IPS-NIHi11 (cell line): ENCODE data around the gene MMP12.

ENCODE experiments used
- DNase-seq: peaks from one replicate; pipeline ENCODE4 v3.0.0; 2012; ENCODE audit warnings: mixed read lengths, low spot score

The MMP12 gene

DNA sequence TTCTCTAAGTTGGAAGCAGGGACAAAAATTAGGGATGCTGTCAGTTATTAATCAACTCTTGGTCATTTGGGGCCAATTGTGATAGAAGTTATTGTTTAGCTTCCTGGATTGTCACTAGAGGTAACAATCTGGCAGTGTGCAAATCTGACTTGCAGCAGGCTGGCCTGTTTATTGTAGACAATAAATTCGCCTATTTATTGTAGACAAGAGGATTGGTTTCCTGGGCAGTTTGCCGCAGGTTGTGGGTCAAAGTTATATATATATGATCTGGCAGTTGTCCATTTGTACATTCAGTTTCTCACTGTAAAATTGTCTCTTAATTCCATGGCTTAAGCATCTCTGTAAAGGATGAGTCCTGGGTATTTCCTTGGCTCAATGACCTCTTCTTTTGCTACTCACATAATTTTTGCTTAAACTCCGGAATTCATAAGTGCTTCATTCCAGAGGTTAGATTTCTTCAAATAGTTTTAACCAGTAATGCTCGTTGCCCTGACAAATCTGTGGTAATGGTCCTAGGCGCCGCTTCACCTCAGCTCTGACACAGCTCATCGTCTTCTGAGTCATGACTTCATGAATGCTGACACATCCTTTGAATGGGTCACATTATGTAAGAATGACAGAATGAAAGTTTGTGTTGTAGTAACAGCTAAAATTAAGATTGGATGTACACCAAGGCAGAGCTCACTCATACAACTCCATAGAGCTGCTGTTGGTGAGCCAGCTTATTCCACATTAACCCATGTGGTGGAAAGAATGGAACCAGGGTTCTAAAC, 23.6 kb downstream of the MMP12 start:
- no peak for DNase-seq

DNA sequence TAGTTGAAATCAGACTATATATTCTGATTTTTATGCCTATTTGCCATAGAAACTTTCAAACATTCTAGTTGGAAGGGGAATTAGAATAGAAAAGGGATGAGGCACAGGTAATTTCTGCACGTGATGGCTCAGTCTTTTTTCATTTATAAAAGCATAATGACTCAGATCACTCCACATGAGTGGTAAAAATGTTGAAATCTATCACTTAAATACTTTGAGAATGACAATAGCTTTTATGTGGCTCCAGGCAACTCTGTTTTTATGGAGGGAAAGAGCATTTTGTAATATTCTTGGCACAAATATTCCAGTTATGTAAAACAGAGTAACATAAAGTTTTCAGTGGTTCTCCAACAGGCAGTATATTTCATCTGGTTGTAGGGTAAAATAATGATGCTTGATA, 25.5 kb downstream of the MMP12 start:
- no peak for DNase-seq

- no peak for DNase-seq
These were observed 28.5 kb downstream of the MMP12 start for GRCh38 chr11:102846292-102846691.

GRCh38 chr11:102843489-102843888, 31.3 kb downstream of the MMP12 start, which contains the start of gene MMP3:
MMP3 (minus strand) TSS chr11:102843609; CDS start chr11:102843546, 63 bp downstream.
- DNase-seq, result no peak

DNA sequence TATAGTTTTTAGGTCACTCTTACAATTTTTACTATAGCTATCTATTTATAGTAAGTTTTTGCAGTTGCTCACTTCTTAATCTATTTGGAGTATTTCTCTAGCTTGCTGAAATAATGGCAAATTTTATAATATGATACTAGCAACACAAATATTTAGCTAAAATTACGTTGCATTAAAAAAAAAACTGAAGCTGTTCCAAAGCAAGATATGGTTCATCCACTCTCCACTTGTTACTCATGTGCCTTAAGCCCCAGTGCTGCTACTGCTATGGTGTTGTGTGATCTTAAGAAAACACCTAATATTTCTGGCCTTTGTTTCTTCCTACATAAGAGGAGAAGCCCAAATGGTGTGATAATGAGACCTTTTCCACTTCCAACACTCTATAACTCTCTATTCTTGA, 31.9 kb downstream of the MMP12 start:
- DNase-seq, result no peak

- DNase-seq, result no peak
These were observed 34.8 kb downstream of the MMP12 start for GRCh38 chr11:102840018-102840417.

GRCh38 chr11:102837646-102838045, 37.1 kb downstream of the MMP12 start:
- no peak for DNase-seq

- no peak for DNase-seq
These were observed 37.6 kb downstream of the MMP12 start for GRCh38 chr11:102837156-102837555.

DNA sequence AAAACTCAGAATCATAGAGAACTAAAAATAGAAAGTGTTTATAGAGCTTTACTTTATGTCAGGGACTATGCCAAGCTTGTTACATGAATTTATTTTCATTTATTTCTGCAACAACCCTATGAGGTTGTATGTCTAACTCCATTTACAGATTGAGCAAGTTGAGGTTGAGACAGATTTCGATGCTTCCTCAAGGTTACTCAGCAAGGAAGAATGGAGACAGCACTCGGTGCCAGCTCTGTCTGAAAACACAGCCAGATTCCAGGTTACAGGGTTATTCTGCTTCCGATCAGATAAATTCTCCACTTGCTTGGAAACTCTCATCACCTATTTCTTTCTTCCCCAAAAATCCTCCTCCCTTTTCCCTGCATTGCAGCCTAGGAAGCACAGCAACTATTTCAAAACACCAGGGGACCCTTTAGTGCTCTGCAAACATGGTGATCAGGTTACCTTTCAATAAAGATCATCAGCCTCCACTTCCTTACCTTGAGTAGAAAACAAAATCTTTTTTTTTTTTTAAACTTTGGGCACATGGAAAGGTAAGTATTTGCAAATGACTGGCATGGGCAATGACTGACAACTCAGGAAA, 38.4 kb downstream of the MMP12 start:
- DNase-seq, result peak; percentile 20

DNA sequence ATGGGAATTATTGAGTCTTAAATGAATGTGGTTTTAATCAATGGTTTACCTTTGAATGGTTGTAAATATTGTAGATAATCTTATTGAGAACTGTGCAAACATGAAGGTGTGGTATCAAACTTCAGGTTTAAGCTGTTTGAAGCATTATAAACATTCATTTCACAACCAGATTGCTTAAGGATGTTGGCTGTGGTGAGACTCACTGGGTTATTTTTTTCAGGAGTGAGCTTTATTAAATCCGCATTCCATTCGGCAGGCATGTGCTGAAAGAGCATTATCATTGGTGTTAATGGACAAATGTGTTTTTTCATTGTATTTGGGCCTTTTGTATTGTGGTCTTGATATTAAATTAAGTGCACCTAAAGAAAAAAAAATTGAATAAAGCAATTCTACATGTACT, 41.1 kb downstream of the MMP12 start:
- DNase-seq, result no peak

GRCh38 chr11:102832612-102833011, 42.2 kb downstream of the MMP12 start:
- DNase-seq, result no peak

DNA sequence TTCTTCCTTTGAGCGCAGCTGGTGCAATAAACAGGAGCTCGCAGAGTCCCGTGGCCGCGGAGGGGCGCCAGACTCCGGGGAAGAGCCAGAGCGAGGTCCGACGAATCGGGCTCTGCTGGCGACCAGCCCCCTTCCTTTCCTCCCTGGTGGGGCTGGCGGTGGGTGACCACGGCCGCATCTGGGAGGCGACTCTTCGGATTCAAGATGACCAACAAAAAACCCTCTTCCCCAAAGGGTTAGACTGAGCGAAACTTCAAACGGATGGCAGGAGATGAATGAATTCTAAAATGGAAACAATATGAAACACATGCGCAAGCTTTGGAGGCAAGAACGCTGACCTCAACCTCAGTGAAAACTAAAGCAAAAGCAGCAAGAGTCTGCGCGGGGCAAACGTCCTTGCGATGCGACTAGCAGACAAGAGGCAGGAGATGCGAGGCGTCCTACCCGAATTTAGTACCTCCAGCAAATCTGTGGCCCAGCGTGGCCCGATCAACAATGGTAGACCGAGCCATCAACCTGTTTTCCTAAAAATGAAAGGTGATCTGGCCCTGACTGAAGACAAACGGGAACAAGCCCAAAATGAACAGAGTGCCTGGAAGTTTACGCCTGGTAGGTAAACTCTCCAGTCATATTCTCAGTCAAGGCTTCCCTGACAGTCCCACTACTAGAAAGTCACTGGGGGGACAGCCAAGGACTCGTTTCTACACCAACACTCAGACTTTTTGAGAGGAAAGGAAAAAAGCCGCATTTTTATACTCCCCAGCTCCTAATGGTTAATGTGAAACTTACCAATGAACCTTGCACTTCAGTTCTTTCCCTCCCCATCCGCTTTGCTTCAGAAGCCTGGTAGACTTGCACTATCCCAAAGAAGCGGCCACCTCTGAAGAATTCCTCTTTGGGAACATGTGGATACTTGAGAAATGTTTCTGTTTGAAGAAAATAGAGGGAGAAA, 43.0 kb downstream of the MMP12 start:
- DNase-seq, result no peak

DNA sequence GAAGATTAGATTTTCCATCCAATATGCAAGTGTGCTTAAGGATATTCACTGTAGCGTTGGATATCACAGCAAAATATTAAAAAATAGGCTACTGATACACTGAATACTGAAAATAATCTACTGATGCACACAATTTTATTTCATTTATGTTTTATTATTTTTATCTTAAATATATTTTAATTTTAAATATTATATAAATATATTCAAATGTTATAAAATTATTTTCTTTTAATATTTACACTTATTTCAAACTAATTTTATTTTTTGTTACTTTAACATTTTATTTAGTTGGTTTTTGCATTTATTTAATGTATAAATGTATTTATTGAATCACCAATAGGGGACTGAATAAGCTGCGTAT, 43.7 kb downstream of the MMP12 start:
- DNase-seq, result no peak

- DNase-seq, result no peak
These were observed 44.6 kb downstream of the MMP12 start for GRCh38 chr11:102830001-102830727.

DNA sequence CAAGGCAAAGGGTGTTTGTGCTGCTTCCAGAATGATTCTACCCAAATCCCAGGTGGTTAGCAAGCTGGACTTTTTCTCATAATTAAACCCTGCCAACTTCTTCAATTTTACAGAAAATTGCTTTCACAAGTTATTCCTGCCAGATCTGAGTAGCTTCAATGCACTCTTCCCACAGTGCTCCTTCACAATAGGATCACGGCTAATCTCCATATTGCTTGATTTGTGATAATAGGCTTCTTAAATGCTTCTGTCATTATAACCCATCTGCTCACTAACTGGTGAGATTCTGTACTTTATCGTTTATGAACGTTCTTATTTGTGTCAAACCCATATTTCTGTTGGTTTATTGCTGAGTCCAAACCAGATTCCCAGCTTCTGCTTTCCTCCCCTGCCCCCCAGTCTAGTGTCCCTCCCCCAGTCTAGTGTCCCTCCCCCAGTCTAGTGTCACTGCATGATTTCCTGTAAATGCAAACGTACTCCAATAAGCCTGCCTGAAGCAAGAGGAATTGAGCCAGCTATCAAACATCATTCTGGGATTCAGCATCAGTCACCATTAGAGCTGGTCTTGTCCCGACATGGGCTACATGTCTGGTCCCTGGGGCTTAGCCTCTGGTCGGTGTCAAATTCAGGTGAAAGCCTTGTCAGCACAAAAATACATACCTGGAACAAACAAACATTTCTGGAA, 45.3 kb downstream of the MMP12 start:
- no peak for DNase-seq

DNA sequence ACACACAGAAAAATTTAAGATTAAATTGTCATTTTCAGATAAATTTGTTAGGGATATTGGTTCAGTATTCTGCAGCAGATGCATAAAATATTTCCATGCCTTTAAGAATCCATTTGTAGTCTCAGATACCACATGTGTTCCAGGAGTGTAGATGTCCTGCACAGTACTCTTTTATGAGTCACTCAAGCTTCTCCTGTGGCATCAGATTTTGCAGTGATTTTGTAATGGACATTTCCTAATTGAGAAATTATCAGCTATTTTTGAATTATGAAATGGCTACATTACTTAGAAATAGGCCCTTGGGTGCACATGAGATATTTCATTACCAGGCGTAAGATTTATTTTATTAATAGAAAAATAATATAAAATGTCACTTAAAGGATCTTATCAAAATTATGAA, 50.2 kb downstream of the MMP12 start:
- DNase-seq, result no peak

GRCh38 chr11:102819491-102819890, 55.3 kb downstream of the MMP12 start:
- DNase-seq, result no peak

- DNase-seq, result no peak
These were observed 61.3 kb downstream of the MMP12 start for GRCh38 chr11:102813484-102813883.
